Stimulated activated CD8-positive, alpha-beta memory T cell treated with anti-CD3 and anti-CD28 coated beads, Interleukin-4, amount 100 ng/mL, for 4 hours (primary cell): ENCODE data around the gene GMDS.
"Not testable (repeated sequence)": the region's sequence is repeated elsewhere in the genome, so short reads cannot be mapped to it uniquely, and the experiment has no call there.

Source experiments
- DNase-seq, 2 donors: peaks; one replicate each; pipeline ENCODE4 v3.0.0-alpha.2; 2020; ENCODE audit warnings: low read depth in 2 of 2, low spot score in 1 of 2

Gene GMDS

GRCh38 chr6:1701668-1702353 lies 543.6 kb downstream of the GMDS start:
- DNase-seq = no peak

GRCh38 chr6:1700278-1700967 lies 545.0 kb downstream of the GMDS start:
- DNase-seq = no peak

GRCh38 chr6:1698527-1698926 lies 546.9 kb downstream of the GMDS start:
- no peak for DNase-seq

GRCh38 chr6:1697688-1698351 lies 547.6 kb downstream of the GMDS start:
- no peak for DNase-seq

GRCh38 chr6:1696463-1696850 lies 548.9 kb downstream of the GMDS start:
- no peak for DNase-seq

DNA sequence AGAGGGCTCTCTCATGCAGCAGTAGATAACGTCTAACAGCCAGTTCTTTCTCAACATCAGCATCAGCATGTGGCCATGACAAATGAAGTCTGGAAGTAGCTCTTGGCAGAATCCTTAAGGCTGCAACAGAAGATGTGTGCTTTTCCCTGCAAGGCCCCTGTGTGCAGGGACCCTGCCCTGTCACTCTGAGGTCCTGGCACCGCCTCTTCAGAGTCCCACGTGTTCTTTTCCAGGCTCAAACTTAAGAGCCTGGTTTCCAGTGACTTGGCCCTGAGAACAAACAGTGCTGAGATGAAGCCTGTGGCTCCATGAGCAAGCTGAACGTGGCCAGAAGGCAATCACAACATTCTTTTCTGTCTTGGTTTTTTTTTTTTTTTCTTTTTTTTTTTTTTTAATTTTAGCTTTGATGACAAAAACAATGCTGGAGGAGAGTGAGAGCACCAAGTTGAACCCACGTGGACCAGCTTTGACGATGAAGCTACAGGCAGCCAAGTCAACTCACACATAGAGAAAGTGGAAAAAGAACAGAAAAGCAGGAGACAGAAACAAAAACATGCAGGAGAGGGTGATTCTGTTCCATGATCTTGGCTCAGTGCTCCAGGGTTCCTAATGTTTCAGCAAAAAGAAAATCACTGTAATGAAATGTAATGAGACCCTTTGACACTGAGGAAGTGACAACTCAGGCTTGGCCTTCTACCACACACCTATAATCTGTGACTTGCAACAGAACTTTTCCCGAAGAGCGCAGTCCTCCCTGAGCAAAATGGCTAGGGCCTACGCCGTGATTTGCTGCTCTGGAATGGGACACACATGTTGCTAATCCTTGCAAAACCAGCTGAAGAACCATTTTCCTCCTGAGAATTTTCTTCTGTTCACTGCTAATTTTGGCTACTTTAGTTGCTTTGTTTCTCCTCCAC lies 549.6 kb downstream of the GMDS start:
- no peak for DNase-seq

DNA sequence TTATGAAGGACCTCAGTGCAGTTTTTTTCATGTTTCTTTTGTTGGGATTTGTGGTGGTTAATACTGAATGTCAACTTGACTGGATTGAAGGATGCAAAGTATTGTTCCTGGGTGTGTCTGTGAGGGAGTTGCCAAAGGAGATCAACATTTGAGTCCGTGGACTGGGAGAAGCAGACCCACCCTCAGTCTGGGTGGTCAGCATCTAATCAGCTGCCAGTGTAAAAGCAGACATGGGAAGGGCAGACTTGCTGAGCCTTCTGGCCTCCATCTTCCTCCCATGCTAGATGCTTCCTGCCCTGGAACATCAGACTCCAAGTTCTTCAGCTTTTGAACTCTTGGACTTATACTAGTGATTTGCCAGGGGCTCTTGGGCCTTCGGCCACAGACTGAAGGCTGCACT lies 553.6 kb downstream of the GMDS start:
- DNase-seq = not testable (repeated sequence)

DNA sequence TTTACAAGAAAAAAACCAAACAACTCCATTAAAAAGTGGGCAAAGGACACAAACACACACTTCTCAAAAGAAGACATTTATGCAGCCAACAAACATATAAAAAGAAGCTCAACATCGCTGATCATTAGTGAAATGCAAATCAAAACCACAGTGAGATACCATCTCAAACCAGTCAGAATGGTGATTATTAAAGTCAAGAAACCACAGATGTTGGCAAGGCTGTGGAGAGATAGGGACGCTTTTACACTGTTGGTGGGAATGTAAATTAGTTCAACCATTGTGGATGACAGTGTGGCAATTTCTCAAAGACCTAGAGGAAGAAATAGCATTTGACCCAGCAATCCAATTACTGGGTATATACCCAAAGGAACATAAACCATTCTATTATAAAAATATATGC lies 554.7 kb downstream of the GMDS start:
- DNase-seq = not testable (repeated sequence)

GRCh38 chr6:1689141-1689540 lies 556.3 kb downstream of the GMDS start:
- DNase-seq = no peak

DNA sequence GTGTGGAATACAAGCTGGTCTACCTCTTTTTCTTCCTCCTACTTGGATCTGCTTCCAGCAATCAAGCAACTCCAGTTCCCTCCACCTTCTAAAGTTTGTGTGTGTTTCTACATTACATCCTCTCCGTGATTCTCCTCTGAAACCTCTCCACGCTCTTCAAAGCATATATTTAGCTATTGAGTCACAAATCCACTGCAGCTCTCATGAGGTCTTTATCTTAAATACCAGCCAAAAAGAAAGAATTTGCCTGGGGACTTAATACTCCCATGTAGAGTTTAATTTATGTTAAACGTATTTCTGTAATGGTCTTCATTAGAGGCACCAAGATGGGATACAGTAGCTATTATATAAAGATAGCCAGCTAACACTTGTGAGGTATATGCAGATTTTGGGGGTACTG lies 557.0 kb downstream of the GMDS start:
- no peak for DNase-seq

DNA sequence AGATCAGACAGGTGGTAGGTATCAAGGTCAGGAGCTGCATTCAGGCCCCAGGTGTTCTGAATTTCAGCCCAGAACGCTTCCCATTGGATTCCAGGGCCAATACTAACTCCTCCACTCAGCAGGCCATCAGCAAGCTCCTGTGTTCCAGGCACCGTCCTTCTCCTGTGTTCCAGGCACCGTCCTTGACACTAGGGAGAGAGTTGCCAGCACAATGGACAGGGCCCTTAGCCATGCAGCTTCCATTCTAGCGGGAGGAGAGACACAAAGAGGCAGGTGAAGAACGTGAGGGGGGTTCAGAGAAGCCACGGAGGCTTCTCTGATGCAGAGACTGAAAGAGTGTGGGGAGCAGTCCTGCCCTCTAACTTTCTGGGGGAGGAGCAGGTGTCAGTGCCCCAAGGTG lies 558.0 kb downstream of the GMDS start:
- no peak for DNase-seq

- DNase-seq = no peak
These were observed 559.0 kb downstream of the GMDS start for GRCh38 chr6:1686117-1687098.

DNA sequence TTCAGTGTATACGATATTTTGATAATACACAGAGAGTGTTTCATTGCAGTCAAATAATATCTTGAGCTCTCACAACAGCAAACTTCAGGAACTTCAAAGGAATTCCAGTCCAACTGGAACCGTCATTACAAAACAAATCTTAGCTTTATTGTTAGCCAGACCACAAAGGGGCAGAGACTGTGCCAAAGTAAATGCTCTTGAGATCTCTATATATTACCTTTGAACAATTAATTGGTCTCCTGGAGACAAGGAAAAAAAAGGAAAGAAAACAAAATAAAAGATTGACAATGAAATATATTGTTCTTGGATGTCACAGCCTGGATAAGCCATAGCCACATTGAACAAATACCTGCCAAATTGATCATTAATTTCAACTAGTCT lies 565.7 kb downstream of the GMDS start:
- no peak for DNase-seq

DNA sequence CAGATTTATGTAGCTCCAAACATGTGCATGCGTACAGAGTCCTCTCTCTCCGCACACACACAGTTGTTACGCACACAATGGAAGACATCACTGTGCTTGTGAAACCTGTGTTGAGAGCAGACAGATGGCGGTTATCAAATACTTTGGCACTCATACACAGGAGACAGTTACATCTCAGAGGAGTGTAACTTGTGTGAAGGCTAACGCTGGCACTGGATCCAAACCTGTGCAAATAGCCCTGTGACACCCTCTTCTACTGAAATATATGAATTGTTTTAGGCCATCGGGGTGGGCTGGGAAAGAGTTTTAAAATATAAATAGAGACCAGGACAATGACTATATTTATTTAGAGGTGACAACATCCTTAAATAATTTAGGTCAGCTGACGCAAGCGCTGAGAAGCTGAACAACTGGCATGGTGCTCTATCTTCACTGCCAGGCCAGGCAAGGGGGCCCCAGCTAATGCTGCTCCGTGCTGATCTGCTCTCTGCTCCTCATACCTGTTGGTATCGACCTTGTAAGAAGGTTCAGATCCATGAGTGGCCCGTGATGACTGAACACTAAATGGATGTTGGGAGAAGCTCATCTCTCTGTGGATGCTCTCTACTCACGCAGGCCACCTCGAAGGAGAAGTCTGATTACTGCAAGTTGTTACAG lies 566.2 kb downstream of the GMDS start:
- no peak for DNase-seq

GRCh38 chr6:1678201-1678600 lies 567.2 kb downstream of the GMDS start:
- no peak for DNase-seq

DNA sequence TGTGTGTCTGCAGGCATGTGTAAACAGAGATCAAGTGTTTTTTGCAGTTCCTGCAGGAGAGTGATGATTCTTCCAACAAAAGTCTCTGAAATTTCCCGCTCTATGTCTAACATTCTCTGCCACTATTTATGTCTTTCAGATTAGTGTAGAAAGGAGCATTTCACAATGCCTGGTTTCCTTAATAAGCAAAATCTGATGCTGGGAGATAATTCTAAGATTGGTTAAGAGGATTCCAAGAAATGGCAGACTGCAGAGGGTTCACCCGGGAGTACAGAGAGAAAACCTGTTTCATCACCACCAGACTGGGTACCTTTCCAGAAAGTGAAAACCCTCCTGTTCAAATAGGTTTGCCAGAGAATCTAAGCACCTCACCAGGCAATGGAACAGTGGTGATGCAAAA lies 573.0 kb downstream of the GMDS start:
- DNase-seq = no peak

- no peak for DNase-seq
These were observed 574.5 kb downstream of the GMDS start for GRCh38 chr6:1670711-1671462.

GRCh38 chr6:1669996-1670395 lies 575.4 kb downstream of the GMDS start:
- no peak for DNase-seq

DNA sequence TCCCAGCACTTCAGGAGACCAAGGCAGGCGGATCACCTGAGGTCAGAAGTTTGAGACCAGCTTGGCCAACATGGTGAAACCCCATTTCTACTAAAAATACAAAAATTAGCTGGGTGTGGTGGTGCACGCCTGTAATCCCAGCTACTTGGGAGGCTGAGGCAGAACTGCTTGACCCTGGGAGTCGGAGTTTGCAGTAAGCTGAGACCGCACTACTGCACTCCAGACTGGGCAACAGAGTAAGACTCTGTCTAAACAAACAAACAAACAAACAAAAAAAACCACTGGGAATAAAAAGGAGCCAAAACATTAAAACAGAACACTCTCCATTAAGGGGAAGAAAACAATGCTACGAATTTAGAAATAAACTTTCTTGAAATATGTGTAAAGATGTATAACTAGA lies 576.9 kb downstream of the GMDS start:
- not testable (repeated sequence) for DNase-seq
